B cell (primary cell): ENCODE measurements around the gene PLAA.
"Not testable (repeated sequence)": the region's sequence is repeated elsewhere in the genome, so short reads cannot be mapped to it uniquely, and the experiment has no call there.

ENCODE experiments used
- EZH2 ChIP-seq: IDR thresholded peaks from 2 replicates; pipeline ENCODE4 v1.6.1; 2012; ENCODE audit warnings: borderline replicate concordance, low read depth, mild to moderate bottlenecking, moderate library complexity, low read length; ENCODE audit not compliant: insufficient read depth, poor library complexity, severe bottlenecking
- TF ChIP-seq, protein P1 (sequence below): fragments of 200-600 bp; IDR thresholded peaks from one replicate; pipeline ENCODE4 v1.8.0; 2022; ENCODE audit warnings: antibody characterized with exemption, mild to moderate bottlenecking

DNA sequence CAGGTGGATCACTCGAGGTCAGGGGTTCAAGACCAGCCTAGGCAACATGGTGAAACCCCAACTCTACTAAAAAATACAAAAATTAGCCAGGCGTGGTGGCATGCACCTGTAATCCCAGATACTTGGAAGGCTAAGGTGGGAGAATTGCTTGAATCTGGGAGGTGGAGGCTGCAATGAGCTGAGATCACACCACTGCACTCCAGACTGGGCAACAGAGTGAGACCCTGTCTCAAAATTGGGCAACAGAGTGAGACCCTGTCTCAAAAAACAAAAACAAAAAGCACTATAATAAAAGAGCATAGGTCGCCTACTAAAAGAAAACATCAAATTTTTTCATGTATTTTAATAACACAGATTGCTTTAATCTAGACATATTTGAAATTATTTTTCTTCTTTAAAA lies 71.9 kb downstream of the PLAA start:
- TF ChIP-seq, protein P1, sequence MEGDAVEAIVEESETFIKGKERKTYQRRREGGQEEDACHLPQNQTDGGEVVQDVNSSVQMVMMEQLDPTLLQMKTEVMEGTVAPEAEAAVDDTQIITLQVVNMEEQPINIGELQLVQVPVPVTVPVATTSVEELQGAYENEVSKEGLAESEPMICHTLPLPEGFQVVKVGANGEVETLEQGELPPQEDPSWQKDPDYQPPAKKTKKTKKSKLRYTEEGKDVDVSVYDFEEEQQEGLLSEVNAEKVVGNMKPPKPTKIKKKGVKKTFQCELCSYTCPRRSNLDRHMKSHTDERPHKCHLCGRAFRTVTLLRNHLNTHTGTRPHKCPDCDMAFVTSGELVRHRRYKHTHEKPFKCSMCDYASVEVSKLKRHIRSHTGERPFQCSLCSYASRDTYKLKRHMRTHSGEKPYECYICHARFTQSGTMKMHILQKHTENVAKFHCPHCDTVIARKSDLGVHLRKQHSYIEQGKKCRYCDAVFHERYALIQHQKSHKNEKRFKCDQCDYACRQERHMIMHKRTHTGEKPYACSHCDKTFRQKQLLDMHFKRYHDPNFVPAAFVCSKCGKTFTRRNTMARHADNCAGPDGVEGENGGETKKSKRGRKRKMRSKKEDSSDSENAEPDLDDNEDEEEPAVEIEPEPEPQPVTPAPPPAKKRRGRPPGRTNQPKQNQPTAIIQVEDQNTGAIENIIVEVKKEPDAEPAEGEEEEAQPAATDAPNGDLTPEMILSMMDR, result not testable (repeated sequence)
- TF ChIP-seq EZH2, result not testable (repeated sequence)
